ENCODE data around the gene MTA1.

DNA sequence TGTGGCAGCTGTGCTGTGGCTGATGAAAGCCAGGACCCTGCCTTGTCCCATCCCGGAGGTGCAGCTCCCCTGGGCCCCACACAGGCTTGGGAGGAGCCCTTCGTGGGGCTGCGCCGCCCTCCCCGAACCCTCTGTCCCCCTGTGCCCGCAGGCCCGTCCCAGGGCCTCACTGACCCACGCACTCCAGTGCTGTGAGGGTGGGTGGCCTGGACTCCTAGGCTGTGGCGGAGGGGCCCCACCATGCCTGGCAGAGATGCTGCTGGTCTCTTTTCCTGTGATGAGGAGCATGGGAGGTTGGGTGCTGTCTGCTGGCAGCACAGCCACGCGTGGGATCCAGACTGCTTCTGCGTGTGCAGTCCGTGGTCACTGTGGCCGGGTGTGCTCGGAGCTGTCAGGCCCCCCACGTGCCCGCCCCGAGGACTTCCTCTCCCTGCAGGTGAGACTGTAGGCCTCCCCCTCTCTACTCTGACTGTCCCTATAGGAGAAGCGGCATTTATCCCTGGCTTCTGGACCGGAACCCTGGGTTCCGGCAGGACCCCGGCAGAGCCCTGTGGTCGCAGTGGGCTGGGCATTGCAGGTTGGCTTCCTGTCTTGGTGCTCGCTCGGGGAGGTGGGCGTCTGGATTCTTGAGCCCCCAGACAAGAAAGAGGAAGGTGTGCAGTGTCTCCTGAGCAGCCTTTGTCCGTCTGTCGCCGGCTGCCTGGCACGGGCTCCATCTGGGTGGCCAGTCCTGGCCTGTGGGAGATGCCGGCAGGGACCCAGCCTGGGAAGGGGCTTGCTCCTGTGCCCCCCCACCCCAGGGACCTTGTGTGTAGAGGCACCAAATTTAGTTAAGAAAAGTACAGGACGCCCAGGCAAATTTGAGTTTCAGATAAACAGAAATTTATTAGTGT lies 2.3 kb downstream of the MTA1 start:
- TF ChIP-seq, protein P1, sequence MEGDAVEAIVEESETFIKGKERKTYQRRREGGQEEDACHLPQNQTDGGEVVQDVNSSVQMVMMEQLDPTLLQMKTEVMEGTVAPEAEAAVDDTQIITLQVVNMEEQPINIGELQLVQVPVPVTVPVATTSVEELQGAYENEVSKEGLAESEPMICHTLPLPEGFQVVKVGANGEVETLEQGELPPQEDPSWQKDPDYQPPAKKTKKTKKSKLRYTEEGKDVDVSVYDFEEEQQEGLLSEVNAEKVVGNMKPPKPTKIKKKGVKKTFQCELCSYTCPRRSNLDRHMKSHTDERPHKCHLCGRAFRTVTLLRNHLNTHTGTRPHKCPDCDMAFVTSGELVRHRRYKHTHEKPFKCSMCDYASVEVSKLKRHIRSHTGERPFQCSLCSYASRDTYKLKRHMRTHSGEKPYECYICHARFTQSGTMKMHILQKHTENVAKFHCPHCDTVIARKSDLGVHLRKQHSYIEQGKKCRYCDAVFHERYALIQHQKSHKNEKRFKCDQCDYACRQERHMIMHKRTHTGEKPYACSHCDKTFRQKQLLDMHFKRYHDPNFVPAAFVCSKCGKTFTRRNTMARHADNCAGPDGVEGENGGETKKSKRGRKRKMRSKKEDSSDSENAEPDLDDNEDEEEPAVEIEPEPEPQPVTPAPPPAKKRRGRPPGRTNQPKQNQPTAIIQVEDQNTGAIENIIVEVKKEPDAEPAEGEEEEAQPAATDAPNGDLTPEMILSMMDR (IDR thresholded peaks at IDR 0.05): no peak
- no peak for TF ChIP-seq POLR2A (IDR thresholded peaks at IDR 0.05)

Measured in Peyer's patch (tissue), 4 donors.